Measurements from ENCODE around the gene ITGAD. TPM values are rescaled to one million over a fixed set of nuclear protein-coding genes. Genes with fewer than 3 reads are reported as not detected.

The ITGAD gene
- total RNA-seq, 1 experiment from 2014 or later = not detected

DNA sequence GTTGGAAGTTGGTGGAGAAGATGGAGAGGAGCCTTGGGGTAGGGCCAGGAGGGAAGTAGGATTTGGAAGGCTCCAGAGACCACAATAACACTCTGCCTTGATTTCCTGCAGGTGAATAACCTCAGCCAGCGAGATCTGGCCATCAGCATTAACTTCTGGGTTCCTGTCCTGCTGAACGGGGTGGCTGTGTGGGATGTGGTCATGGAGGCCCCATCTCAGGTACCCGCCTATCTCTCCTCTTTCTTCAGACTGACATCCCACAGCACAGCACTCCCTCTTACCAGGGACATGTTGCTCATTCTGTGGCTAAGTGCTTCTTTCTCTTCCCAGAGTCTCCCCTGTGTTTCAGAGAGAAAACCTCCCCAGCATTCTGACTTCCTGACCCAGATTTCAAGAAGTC is 30.1 kb downstream of the ITGAD start:
- Histone ChIP-seq H3K4me3 (ENCODE audit: low read length) (no peak overlapping the region), H3K4me1 (ENCODE audit: insufficient read depth, low read length) (no peaks in the 10 kb centered on the region), H3K9me3 (ENCODE audit: low read length) (no peaks in the 10 kb centered on the region), H3K27me3 (ENCODE audit: low read length) (no peaks in the 10 kb centered on the region), H3K9ac (ENCODE audit: low read length) (no peak overlapping the region), H2AFZ (ENCODE audit: low read length) (no peak overlapping the region), H4K20me1 (ENCODE audit: low read length) (no peaks in the 10 kb centered on the region), H3K79me2 (ENCODE audit: low read length) (no peaks in the 10 kb centered on the region), H3F3A (ENCODE audit: low read length, unreplicated experiment) (no peaks in the 10 kb centered on the region), H3K9me2 (replicated peaks; ENCODE audit: low read length) (no peaks in the 10 kb centered on the region), H3K27ac (ENCODE audit: low read length) (no peak overlapping the region), H3K36me3 (ENCODE audit: low read depth, low read length) (no peaks in the 10 kb centered on the region), H3K4me2 (ENCODE audit: low read length) (no peak overlapping the region)
- ATAC-seq (no peak), DNase-seq (no peak)
- no peak for TF ChIP-seq CTCF (conservative IDR thresholded peaks at IDR 0.05; ENCODE audit: low read depth, low read length)
- no peak for TF ChIP-seq EZH2 (IDR thresholded peaks at IDR 0.05; ENCODE audit: low read length, unreplicated experiment)
- no peak for TF ChIP-seq EZH2phosphoT487 (IDR thresholded peaks at IDR 0.05; ENCODE audit: borderline replicate concordance, low read length)
- intact Hi-C loops (cut with micrococcal nuclease) = no loop called here
- POLR2A ChIA-PET (ENCODE audit: unreplicated experiment) = no interaction called here
- CTCF ChIA-PET = no interaction called here
- no TSS peak for BruUV-seq (replicated peaks)

DNA sequence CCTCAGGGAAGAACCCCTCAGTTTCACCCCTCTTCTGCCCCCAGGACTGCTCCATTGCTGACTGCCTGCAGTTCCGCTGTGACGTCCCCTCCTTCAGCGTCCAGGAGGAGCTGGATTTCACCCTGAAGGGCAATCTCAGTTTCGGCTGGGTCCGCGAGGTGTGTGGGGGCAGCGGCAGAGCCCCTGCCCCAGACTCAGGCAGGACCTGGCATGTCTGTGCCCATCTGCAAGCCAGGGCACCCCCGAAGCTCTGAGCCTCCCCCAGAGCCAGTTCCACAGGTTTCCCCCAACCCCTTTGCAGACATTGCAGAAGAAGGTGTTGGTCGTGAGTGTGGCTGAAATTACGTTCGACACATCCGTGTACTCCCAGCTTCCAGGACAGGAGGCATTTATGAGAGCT is 30.7 kb downstream of the ITGAD start:
- no peaks in the 10 kb centered on the region for H4K20me1 ChIP-seq (ENCODE audit: low read length)
- no peak overlapping the region for H2AFZ ChIP-seq (ENCODE audit: low read length)
- H3K27ac ChIP-seq (ENCODE audit: low read length) = no peak overlapping the region
- no peaks in the 10 kb centered on the region for H3F3A ChIP-seq (ENCODE audit: low read length, unreplicated experiment)
- no peaks in the 10 kb centered on the region for H3K27me3 ChIP-seq (ENCODE audit: low read length)
- no peak overlapping the region for H3K4me2 ChIP-seq (ENCODE audit: low read length)
- no peak overlapping the region for H3K9ac ChIP-seq (ENCODE audit: low read length)
- no peak for ATAC-seq
- intact Hi-C loops (cut with micrococcal nuclease) = no loop called here
- TF ChIP-seq EZH2 (IDR thresholded peaks at IDR 0.05; ENCODE audit: low read length, unreplicated experiment) (no peak), CTCF (conservative IDR thresholded peaks at IDR 0.05; ENCODE audit: low read depth, low read length) (no peak), EZH2phosphoT487 (IDR thresholded peaks at IDR 0.05; ENCODE audit: borderline replicate concordance, low read length) (no peak)
- no peak overlapping the region for H3K4me3 ChIP-seq (ENCODE audit: low read length)
- no peak for DNase-seq
- no peaks in the 10 kb centered on the region for H3K4me1 ChIP-seq (ENCODE audit: insufficient read depth, low read length)
- no peaks in the 10 kb centered on the region for H3K79me2 ChIP-seq (ENCODE audit: low read length)
- no peaks in the 10 kb centered on the region for H3K36me3 ChIP-seq (ENCODE audit: low read depth, low read length)
- no peaks in the 10 kb centered on the region for H3K9me2 ChIP-seq (replicated peaks; ENCODE audit: low read length)
- POLR2A ChIA-PET (ENCODE audit: unreplicated experiment) = no interaction called here
- CTCF ChIA-PET = no interaction called here
- no TSS peak for BruUV-seq (replicated peaks)
- no peaks in the 10 kb centered on the region for H3K9me3 ChIP-seq (ENCODE audit: low read length)

DNA sequence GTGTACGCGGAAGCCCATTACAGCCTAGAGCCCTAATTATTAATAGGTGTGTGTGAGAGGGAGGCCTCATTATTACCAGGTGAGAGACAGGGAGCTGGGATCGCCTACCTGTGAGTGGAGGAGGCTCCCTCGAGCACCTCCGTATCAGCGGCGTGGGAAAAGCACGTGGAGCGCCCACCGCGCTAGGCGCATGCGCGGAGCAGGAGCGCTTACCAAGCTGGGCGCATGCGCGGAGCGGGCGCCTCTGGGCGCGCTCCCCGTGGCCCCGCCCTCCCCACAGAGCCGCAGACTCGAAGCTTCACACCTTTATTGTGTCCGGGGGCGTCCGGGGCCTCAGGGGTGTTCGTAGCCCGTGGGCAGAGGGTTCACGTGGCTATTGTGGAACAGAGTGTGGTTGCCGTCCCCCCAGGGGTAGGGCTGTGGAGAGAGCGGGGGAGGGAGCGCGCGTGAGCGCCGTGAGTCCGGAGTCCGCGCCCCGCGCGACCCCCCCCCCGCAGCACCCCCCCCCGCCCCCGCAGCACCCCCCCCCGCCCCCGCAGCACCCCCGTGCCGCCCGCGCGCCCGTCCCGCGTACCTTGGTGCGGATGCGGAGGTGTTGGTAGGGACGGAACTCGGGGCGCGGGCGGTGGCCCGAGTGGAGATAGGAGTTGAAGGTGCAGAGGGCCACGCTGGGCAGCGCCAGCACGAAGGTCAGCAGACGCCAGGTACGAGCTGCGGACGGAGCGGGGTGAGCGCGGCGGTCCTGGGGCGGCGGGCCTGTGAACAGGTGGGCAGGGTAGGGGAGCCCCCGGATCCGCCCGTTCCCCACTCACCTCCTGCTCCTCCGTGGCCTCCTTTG is 34.5 kb downstream of the ITGAD start:
- Histone ChIP-seq H3K79me2 (ENCODE audit: low read length) (no peaks in the 10 kb centered on the region), H3K9ac (ENCODE audit: low read length) (no peak overlapping the region), H3K36me3 (ENCODE audit: low read depth, low read length) (no peaks in the 10 kb centered on the region), H3K9me2 (replicated peaks; ENCODE audit: low read length) (no peaks in the 10 kb centered on the region), H3K27ac (ENCODE audit: low read length) (no peak overlapping the region), H3K27me3 (ENCODE audit: low read length) (no peaks in the 10 kb centered on the region), H2AFZ (ENCODE audit: low read length) (no peak overlapping the region), H3K4me3 (ENCODE audit: low read length) (no peak overlapping the region), H3F3A (ENCODE audit: low read length, unreplicated experiment) (no peaks in the 10 kb centered on the region), H4K20me1 (ENCODE audit: low read length) (no peaks in the 10 kb centered on the region), H3K9me3 (ENCODE audit: low read length) (no peaks in the 10 kb centered on the region), H3K4me1 (ENCODE audit: insufficient read depth, low read length) (no peaks in the 10 kb centered on the region), H3K4me2 (ENCODE audit: low read length) (no peak overlapping the region)
- BruUV-seq (replicated peaks) = no TSS peak
- TF ChIP-seq CTCF (conservative IDR thresholded peaks at IDR 0.05; ENCODE audit: low read depth, low read length) = no peak
- TF ChIP-seq EZH2phosphoT487 (IDR thresholded peaks at IDR 0.05; ENCODE audit: borderline replicate concordance, low read length) = no peak
- no peak for TF ChIP-seq EZH2 (IDR thresholded peaks at IDR 0.05; ENCODE audit: low read length, unreplicated experiment)
- POLR2A ChIA-PET (ENCODE audit: unreplicated experiment) = no interaction called here
- no peak for DNase-seq
- intact Hi-C loops (cut with micrococcal nuclease) = no loop called here
- CTCF ChIA-PET = no interaction called here
- no peak for ATAC-seq

All from PC-3 (cell line).